Gastrocnemius medialis (tissue), 4 donors: ENCODE data around the gene SNX10.

Source experiments
- POLR2A ChIP-seq, 2 donors: fragments of 450-650 bp; IDR thresholded peaks; one replicate each; pipeline ENCODE4 v1.6.1; 2017; ENCODE audit warnings: antibody characterized with exemption in 2 of 2, mild to moderate bottlenecking in 2 of 2, moderate library complexity in 2 of 2
- TF ChIP-seq, protein P1 (sequence below), 5 experiments: fragments of 450-650 bp in 3 of 5; fragments of 200-600 bp in 2 of 5; sonication (generic) in 2 of 5; IDR thresholded peaks in 4 of 5; conservative IDR thresholded peaks in 1 of 5; 1 replicate in 4 of 5; 2 replicates in 1 of 5; pipeline ENCODE4 v1.5.1; 2016 to 2019; ENCODE audit warnings: antibody characterized with exemption in 5 of 5, mild to moderate bottlenecking in 3 of 5, moderate library complexity in 3 of 5

GRCh38 chr7:26376175-26376917 is 84.7 kb downstream of the SNX10 start:
- TF ChIP-seq, protein P1, sequence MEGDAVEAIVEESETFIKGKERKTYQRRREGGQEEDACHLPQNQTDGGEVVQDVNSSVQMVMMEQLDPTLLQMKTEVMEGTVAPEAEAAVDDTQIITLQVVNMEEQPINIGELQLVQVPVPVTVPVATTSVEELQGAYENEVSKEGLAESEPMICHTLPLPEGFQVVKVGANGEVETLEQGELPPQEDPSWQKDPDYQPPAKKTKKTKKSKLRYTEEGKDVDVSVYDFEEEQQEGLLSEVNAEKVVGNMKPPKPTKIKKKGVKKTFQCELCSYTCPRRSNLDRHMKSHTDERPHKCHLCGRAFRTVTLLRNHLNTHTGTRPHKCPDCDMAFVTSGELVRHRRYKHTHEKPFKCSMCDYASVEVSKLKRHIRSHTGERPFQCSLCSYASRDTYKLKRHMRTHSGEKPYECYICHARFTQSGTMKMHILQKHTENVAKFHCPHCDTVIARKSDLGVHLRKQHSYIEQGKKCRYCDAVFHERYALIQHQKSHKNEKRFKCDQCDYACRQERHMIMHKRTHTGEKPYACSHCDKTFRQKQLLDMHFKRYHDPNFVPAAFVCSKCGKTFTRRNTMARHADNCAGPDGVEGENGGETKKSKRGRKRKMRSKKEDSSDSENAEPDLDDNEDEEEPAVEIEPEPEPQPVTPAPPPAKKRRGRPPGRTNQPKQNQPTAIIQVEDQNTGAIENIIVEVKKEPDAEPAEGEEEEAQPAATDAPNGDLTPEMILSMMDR (IDR thresholded peaks at IDR 0.05 in 4 of 5, conservative IDR thresholded peaks at IDR 0.05 in 1 of 5) = no peak
- no peak for TF ChIP-seq POLR2A (IDR thresholded peaks at IDR 0.05)
